Measurements from ENCODE around the gene KMT2E. TPM values are rescaled to one million over a fixed set of nuclear protein-coding genes. Genes with fewer than 3 reads are reported as not detected.

The KMT2E gene
- total RNA-seq, 1 experiment from 2014 or later: 38.2 TPM

DNA sequence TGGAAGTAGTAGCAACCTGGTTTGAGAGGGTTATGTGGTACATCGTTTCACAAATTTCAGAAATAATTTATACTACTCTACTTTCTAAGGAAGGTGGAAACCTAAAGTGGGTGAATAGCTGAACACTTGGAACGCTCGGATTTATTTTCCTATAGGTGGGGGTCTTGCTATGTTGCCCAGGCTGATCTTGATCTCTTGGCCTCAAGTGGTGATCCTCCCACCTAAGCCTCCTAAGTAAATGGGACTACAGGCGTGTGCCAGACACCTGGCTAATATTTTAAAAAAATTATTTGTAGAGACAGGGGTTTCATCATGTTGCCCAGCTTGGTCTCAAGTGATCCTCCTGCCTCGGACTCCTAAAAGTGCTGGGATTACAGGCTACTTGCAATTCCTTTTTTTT is 6.7 kb upstream of the KMT2E start:
- WGBS (ENCODE audit: extremely low coverage, insufficient read length, low lambda C conversion rate): no CpG with 5 or more reads among the region's 5 CpGs
- peaks cover 11 to 31% (median 29%) of the 10 kb centered on the region in 3 experiments; a peak in 6 of 7 replicates for H3K36me3 Mint-ChIP-seq (ENCODE audit: insufficient read depth in 1 of 3, low read depth in 3 of 3)
- Histone ChIP-seq H3K27me3 (ENCODE audit: insufficient read depth, low read length) (no peaks in the 10 kb centered on the region), H2BK120ac (ENCODE audit: low read depth, low read length, poor library complexity, severe bottlenecking) (no peak overlapping the region), H2BK15ac (ENCODE audit: low read depth, low read length) (no peak overlapping the region), H2BK12ac (ENCODE audit: insufficient read length, low read depth, low read length) (no peak overlapping the region), H3K4me1 (ENCODE audit: insufficient read depth, low read length) (no peaks in the 10 kb centered on the region; the same call in 1 of the 2 replicates), H4K5ac (ENCODE audit: insufficient read length, low read depth, low read length) (no peak overlapping the region), H3T11ph (ENCODE audit: low read length) (no peak overlapping the region), H3K79me2 (ENCODE audit: insufficient read depth, low read length) (peaks cover 73% of the 10 kb centered on the region), H4K20me1 (ENCODE audit: control insufficient read depth, insufficient read depth, insufficient read length) (no peaks in the 10 kb centered on the region), H2BK5ac (ENCODE audit: insufficient read length, low read length) (no peak overlapping the region), H3K79me1 (ENCODE audit: insufficient read depth, low read depth, low read length, poor library complexity, severe bottlenecking) (no peaks in the 10 kb centered on the region), H3K23ac (ENCODE audit: insufficient read length, low read depth, low read length) (no peak overlapping the region), H2AK5ac (ENCODE audit: insufficient read length, low read length) (no peak overlapping the region), H3K4ac (ENCODE audit: low read depth, low read length) (no peak overlapping the region), H4K91ac (ENCODE audit: insufficient read length, low read depth, low read length) (no peak overlapping the region), H3K14ac (ENCODE audit: insufficient read depth, low read length) (no peak overlapping the region), H4K8ac (replicated peaks; ENCODE audit: insufficient read length, low read depth, low read length) (no peak overlapping the region), H3K18ac (ENCODE audit: insufficient read length, low read depth, low read length) (no peak overlapping the region), H2AFZ (ENCODE audit: low read length) (no peak overlapping the region), H2BK20ac (ENCODE audit: low read depth, low read length, poor library complexity, severe bottlenecking) (no peak overlapping the region), H3K9ac (ENCODE audit: extremely low read depth, insufficient read length, low read length) (no peak overlapping the region), H3K56ac (ENCODE audit: insufficient read length, low read depth, low read length) (no peak overlapping the region), H3K4me2 (ENCODE audit: insufficient read depth, insufficient read length, low read length) (no peak overlapping the region), H3K9me3 (ENCODE audit: control insufficient read depth, low read depth, low read length) (no peaks in the 10 kb centered on the region), H3K27ac (ENCODE audit: insufficient read length, low read depth, low read length) (no peak overlapping the region), H3K23me2 (ENCODE audit: insufficient read length, low read depth, low read length, poor library complexity, severe bottlenecking) (peaks cover 3% of the 10 kb centered on the region)
- H3K27me3 Mint-ChIP-seq (ENCODE audit: low read depth): no peaks in the 10 kb centered on the region
- TF ChIP-seq, protein P1, sequence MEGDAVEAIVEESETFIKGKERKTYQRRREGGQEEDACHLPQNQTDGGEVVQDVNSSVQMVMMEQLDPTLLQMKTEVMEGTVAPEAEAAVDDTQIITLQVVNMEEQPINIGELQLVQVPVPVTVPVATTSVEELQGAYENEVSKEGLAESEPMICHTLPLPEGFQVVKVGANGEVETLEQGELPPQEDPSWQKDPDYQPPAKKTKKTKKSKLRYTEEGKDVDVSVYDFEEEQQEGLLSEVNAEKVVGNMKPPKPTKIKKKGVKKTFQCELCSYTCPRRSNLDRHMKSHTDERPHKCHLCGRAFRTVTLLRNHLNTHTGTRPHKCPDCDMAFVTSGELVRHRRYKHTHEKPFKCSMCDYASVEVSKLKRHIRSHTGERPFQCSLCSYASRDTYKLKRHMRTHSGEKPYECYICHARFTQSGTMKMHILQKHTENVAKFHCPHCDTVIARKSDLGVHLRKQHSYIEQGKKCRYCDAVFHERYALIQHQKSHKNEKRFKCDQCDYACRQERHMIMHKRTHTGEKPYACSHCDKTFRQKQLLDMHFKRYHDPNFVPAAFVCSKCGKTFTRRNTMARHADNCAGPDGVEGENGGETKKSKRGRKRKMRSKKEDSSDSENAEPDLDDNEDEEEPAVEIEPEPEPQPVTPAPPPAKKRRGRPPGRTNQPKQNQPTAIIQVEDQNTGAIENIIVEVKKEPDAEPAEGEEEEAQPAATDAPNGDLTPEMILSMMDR (conservative IDR thresholded peaks at IDR 0.05): no peak
- H3K4me1 Mint-ChIP-seq: peaks cover 45 to 52% of the 10 kb centered on the region in 2 experiments
- no peaks in the 10 kb centered on the region for H3K9me3 Mint-ChIP-seq
- no peak overlapping the region; a peak in 1 of 5 replicates for H3K4me3 Mint-ChIP-seq
- no peak for DNase-seq
- H3K27ac Mint-ChIP-seq: no peak overlapping the region
